Chondrocyte (in vitro differentiated cells): ENCODE results near the gene FARP1. TPM values are rescaled to one million over a fixed set of nuclear protein-coding genes. Genes with fewer than 3 reads are reported as not detected.

Source experiments
- DNase-seq: peaks from one replicate; pipeline ENCODE4 v3.0.0; 2021; ENCODE audit warnings: mixed read lengths, low spot score
- H3K27ac Mint-ChIP-seq: one replicate; pipeline ENCODE4 v1.8.0; 2021; ENCODE audit warnings: mild to moderate bottlenecking, moderate library complexity, mixed read lengths; ENCODE audit not compliant: unreplicated experiment
- H3K27me3 Mint-ChIP-seq: 2 replicates; pipeline ENCODE4 v1.8.0; 2021; ENCODE audit warnings: low read depth, mixed read lengths
- H3K36me3 Mint-ChIP-seq: 2 replicates; pipeline ENCODE4 v1.8.0; 2021; ENCODE audit warnings: low read depth, mixed read lengths
- H3K4me1 Mint-ChIP-seq: 2 replicates; pipeline ENCODE4 v1.8.0; 2021; ENCODE audit warnings: low read depth, mild to moderate bottlenecking, mixed read lengths
- H3K4me3 Mint-ChIP-seq: one replicate; pipeline ENCODE4 v1.8.0; 2021; ENCODE audit warnings: mild to moderate bottlenecking, moderate library complexity, mixed read lengths; ENCODE audit not compliant: unreplicated experiment
- H3K9me3 Mint-ChIP-seq: 2 replicates; pipeline ENCODE4 v1.8.0; 2021; ENCODE audit warnings: low read depth, mixed read lengths
- CTCF ChIP-seq: fragments of 200-600 bp; sonication (generic); IDR thresholded peaks from 2 replicates; pipeline ENCODE4 v1.5.0; 2021; ENCODE audit warnings: antibody characterized with exemption, mild to moderate bottlenecking, moderate library complexity
- total RNA-seq: library from RNA; stranded (reverse); gene quantifications from 3 replicates; pipeline ENCODE4 v1.2.1, GENCODE V29; 2021

The FARP1 gene
- total RNA-seq, 1 donor from 2014 or later, result 331 TPM

- no peak overlapping the region for H3K4me3 Mint-ChIP-seq
- H3K9me3 Mint-ChIP-seq, result peaks cover 6% of the 10 kb centered on the region
- no peak for TF ChIP-seq CTCF
- H3K27ac Mint-ChIP-seq, result no peak overlapping the region
- no peak for DNase-seq
- H3K4me1 Mint-ChIP-seq, result peaks cover 23% of the 10 kb centered on the region
- H3K36me3 Mint-ChIP-seq, result no peaks in the 10 kb centered on the region
- H3K27me3 Mint-ChIP-seq, result no peaks in the 10 kb centered on the region
These were observed 34.6 kb upstream of the FARP1 start for GRCh38 chr13:98108341-98108740.

- no peak overlapping the region for H3K4me3 Mint-ChIP-seq
- H3K9me3 Mint-ChIP-seq, result peaks cover 6% of the 10 kb centered on the region
- no peaks in the 10 kb centered on the region for H3K27me3 Mint-ChIP-seq
- no peaks in the 10 kb centered on the region for H3K36me3 Mint-ChIP-seq
- peak overlapping the region; percentile 8 for H3K27ac Mint-ChIP-seq
- TF ChIP-seq CTCF, result no peak
- H3K4me1 Mint-ChIP-seq, result peaks cover 23% of the 10 kb centered on the region
- no peak for DNase-seq
These were observed 33.6 kb upstream of the FARP1 start for GRCh38 chr13:98109226-98109853.

GRCh38 chr13:98110749-98111148 is 32.1 kb upstream of the FARP1 start:
- Mint-ChIP-seq H3K27me3 (no peaks in the 10 kb centered on the region), H3K4me1 (peaks cover 19% of the 10 kb centered on the region), H3K27ac (no peak overlapping the region), H3K36me3 (no peaks in the 10 kb centered on the region), H3K9me3 (peaks cover 6% of the 10 kb centered on the region), H3K4me3 (no peak overlapping the region)
- no peak for DNase-seq
- TF ChIP-seq CTCF, result no peak

- H3K36me3 Mint-ChIP-seq, result no peaks in the 10 kb centered on the region
- peaks cover 14% of the 10 kb centered on the region for H3K4me1 Mint-ChIP-seq
- no peaks in the 10 kb centered on the region for H3K27me3 Mint-ChIP-seq
- peaks cover 5% of the 10 kb centered on the region for H3K9me3 Mint-ChIP-seq
- H3K4me3 Mint-ChIP-seq, result no peak overlapping the region
- DNase-seq, result no peak
- TF ChIP-seq CTCF, result no peak
- H3K27ac Mint-ChIP-seq, result no peak overlapping the region
These were observed 31.5 kb upstream of the FARP1 start for GRCh38 chr13:98111168-98112098.

- H3K4me3 Mint-ChIP-seq, result no peak overlapping the region
- peaks cover 14% of the 10 kb centered on the region for H3K4me1 Mint-ChIP-seq
- no peak for TF ChIP-seq CTCF
- H3K27me3 Mint-ChIP-seq, result no peaks in the 10 kb centered on the region
- no peaks in the 10 kb centered on the region for H3K36me3 Mint-ChIP-seq
- H3K27ac Mint-ChIP-seq, result no peak overlapping the region
- no peaks in the 10 kb centered on the region for H3K9me3 Mint-ChIP-seq
- no peak for DNase-seq
These were observed 30.4 kb upstream of the FARP1 start for GRCh38 chr13:98112456-98112855.
